ENCODE results near the gene APOL5. TPM values are rescaled to one million over a fixed set of nuclear protein-coding genes. Genes with fewer than 3 reads are reported as not detected.
"Not testable (repeated sequence)": the region's sequence is repeated elsewhere in the genome, so short reads cannot be mapped to it uniquely, and the experiment has no call there.

Gene APOL5
- total RNA-seq, 2 donors from 2014 or later = not detected

GRCh38 chr22:35699852-35700251 is 17.8 kb upstream of the APOL5 start:
- H3K36me3 Mint-ChIP-seq; ATAC-seq; DNase-seq (ENCODE audit: low spot score in 2 of 2); H3K27ac Mint-ChIP-seq; H3K9me3 Mint-ChIP-seq: not testable (repeated sequence)

DNA sequence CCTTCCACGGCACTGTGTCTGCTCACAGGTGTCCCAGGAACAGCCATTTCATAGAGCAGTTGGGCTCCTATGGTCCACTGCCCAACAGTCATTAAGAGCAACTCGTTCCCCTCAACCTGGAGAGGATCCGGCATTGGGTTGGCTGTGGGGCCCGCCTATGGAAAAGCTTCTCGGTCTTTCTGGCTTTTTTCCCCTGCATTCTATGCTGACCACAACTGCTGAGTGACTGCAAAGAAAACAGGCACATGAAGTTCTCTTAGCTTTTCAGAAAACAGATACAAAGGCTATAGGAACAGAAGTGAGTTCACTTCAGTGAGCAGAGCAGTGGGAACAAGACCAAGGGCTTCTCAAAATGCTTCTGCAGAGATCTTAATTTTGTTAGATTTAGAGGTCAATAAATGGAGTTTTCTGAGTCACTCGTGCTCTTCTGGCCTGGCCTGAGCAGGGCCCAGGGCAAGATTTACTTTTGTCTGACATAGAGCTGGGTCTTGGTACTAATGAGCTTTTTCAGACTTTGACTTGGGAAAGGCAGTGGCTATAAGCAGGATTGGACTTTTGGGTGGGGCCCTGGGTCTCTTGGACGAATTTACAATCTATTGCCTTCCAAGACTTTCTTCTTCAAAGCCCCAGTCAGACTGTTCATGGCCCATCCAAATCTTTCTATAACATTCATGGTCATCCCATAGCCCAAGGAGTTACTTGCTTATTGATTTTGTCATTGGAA is 13.6 kb upstream of the APOL5 start:
- Mint-ChIP-seq H3K36me3 (no peaks in the 10 kb centered on the region), H3K9me3 (no peaks in the 10 kb centered on the region), H3K27ac (no peak overlapping the region)
- ATAC-seq = no peak
- DNase-seq (ENCODE audit: low spot score in 2 of 2) = no peak

DNA sequence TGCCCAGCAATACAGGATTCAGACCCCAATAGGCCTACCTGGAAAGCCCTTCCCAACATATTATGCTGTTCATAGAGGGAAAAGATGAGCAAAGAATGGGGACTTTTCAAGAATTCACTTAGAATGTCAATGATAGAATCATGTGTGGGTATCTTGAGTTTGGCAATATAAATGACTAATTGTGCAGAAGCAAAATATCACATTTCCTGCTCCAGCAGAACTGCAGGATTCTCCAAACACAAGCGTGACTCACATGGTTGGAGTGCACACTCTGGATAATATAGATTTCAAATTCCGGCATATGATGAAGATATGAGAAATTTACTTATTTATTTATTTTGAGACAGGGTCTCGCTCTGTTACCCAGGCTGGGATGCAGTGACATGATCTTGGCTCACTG is 12.5 kb upstream of the APOL5 start:
- ATAC-seq (no peak), DNase-seq (ENCODE audit: low spot score in 2 of 2) (no peak)
- no peak overlapping the region for H3K27ac Mint-ChIP-seq
- no peaks in the 10 kb centered on the region for H3K9me3 Mint-ChIP-seq
- no peaks in the 10 kb centered on the region for H3K36me3 Mint-ChIP-seq

DNA sequence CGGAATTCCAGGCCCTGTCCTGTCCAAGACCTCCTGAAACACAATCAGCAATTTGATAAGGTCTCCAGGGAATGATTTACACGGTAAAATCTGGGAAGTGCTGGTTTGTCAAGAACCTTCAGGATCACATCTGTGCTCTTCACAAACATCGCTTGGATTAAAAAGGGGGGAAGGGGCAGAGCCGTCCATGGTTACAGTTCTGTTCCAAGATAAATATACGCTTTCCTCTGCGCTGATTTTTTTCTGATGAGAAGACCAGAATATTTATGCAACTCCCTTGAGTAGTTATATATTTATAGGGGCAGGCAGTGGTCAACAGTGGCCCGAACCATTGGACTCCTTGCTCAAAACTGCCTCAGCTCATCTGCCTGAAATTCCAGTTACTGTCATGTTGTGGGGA is 9.2 kb upstream of the APOL5 start:
- ATAC-seq (no peak), DNase-seq (ENCODE audit: low spot score in 2 of 2) (no peak)
- H3K27ac Mint-ChIP-seq = no peak overlapping the region
- H3K9me3 Mint-ChIP-seq = peaks cover under 1 to 7% of the 10 kb centered on the region in 2 donors
- no peaks in the 10 kb centered on the region for H3K36me3 Mint-ChIP-seq

GRCh38 chr22:35708917-35709316 is 8.8 kb upstream of the APOL5 start:
- ATAC-seq (no peak), DNase-seq (ENCODE audit: low spot score in 2 of 2) (no peak)
- Mint-ChIP-seq H3K27ac (no peak overlapping the region), H3K9me3 (peaks cover 4 to 10% of the 10 kb centered on the region in 2 donors), H3K36me3 (no peaks in the 10 kb centered on the region)

DNA sequence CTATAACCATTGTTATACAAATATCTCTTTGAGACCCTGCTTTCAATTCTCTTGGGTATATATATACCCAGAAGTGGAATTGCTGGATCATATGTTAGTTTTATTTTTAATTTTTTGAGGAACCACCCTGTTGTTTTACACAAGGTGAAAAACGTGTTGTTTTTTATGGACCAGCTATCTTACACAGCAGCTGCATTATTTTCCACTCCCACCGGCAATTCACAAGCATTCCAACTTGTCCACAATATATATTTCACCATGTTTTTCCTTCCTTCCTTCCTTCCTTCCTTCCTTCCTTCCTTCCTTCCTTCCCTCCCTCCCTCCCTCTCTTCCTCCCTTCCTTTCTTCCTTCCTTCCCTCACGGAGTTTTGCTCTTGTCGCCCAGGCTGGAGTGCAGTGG is 6.3 kb upstream of the APOL5 start:
- no peak for ATAC-seq
- DNase-seq (ENCODE audit: low spot score in 2 of 2) = no peak
- no peaks in the 10 kb centered on the region for H3K36me3 Mint-ChIP-seq
- peaks cover 4 to 10% of the 10 kb centered on the region in 2 donors for H3K9me3 Mint-ChIP-seq
- H3K27ac Mint-ChIP-seq = no peak overlapping the region

- DNase-seq (ENCODE audit: low spot score in 2 of 2) (no peak), ATAC-seq (no peak)
- H3K27ac Mint-ChIP-seq = no peak overlapping the region
- no peaks in the 10 kb centered on the region for H3K36me3 Mint-ChIP-seq
- peaks cover 4 to 10% of the 10 kb centered on the region in 2 donors for H3K9me3 Mint-ChIP-seq
These were observed 5.0 kb upstream of the APOL5 start for GRCh38 chr22:35712672-35713071.

- Mint-ChIP-seq H3K36me3 (no peaks in the 10 kb centered on the region), H3K27ac (no peak overlapping the region), H3K9me3 (no peaks in the 10 kb centered on the region)
- no peak for DNase-seq (ENCODE audit: low spot score in 2 of 2)
- no peak for ATAC-seq
These were observed 1.7 kb downstream of the APOL5 start for GRCh38 chr22:35719212-35719875.

GRCh38 chr22:35721960-35722359 is 4.3 kb downstream of the APOL5 start:
- Mint-ChIP-seq H3K9me3 (no peaks in the 10 kb centered on the region), H3K36me3 (no peaks in the 10 kb centered on the region), H3K27ac (no peak overlapping the region)
- DNase-seq (ENCODE audit: low spot score in 2 of 2) (no peak), ATAC-seq (no peak)

- peak overlapping the region in 1 of 2 donors; percentile 81 for H3K27ac Mint-ChIP-seq
- no peaks in the 10 kb centered on the region for H3K36me3 Mint-ChIP-seq
- ATAC-seq = no peak
- no peaks in the 10 kb centered on the region for H3K9me3 Mint-ChIP-seq
- no peak for DNase-seq (ENCODE audit: low spot score in 2 of 2)
These were observed 7.8 kb downstream of the APOL5 start for GRCh38 chr22:35725521-35725920.

GRCh38 chr22:35726398-35726797 is 8.7 kb downstream of the APOL5 start:
- Mint-ChIP-seq H3K27ac (peak overlapping the region in 1 of 2 donors; percentile 30), H3K36me3 (no peaks in the 10 kb centered on the region), H3K9me3 (no peaks in the 10 kb centered on the region)
- ATAC-seq = no peak
- no peak for DNase-seq (ENCODE audit: low spot score in 2 of 2)

GRCh38 chr22:35726933-35727332 is 9.3 kb downstream of the APOL5 start:
- Mint-ChIP-seq H3K36me3 (no peaks in the 10 kb centered on the region), H3K9me3 (no peaks in the 10 kb centered on the region), H3K27ac (peak overlapping the region; percentile 30 to 79)
- ATAC-seq (no peak), DNase-seq (ENCODE audit: low spot score in 2 of 2) (no peak)

GRCh38 chr22:35727436-35727835 is 9.8 kb downstream of the APOL5 start:
- no peak for DNase-seq (ENCODE audit: low spot score in 2 of 2)
- ATAC-seq = no peak
- H3K9me3 Mint-ChIP-seq = no peaks in the 10 kb centered on the region
- H3K36me3 Mint-ChIP-seq = no peaks in the 10 kb centered on the region
- H3K27ac Mint-ChIP-seq = peak overlapping the region in 1 of 2 donors; percentile 30

DNA sequence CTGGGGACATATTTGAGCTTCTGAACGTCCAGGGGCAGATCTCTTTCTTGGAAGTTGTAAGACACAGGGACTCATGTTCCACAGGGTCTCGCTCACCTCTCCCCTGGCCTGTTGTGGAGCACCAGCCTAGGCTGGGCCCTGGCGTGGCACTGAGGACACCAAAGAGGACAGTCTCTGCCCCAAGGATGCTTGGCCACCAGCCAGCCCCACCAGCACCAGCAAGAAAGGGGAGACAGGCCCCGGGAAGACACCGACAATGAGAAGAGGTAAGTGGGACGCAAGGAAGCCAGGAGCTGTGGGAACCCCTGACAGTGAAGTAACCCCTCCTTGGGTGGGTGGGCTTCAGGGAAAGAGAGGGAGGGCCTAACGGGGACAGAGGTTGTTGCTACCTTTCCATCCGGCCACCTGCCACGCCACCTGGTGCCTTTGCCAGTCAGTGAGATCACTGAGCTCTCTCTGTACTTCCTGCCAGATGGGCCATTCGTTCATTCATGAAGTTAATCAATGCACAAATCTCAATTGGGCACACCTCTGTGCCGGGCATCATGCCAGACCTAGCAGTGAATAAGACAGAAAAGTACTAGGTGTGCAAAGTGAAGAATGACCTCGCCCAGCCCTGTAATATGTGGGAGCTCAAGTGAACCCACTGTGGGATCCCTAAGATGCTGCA is 11.1 kb downstream of the APOL5 start:
- H3K27ac Mint-ChIP-seq = peak overlapping the region in 1 of 2 donors; percentile 69
- DNase-seq (ENCODE audit: low spot score in 2 of 2) = no peak
- no peaks in the 10 kb centered on the region for H3K9me3 Mint-ChIP-seq
- no peaks in the 10 kb centered on the region for H3K36me3 Mint-ChIP-seq
- no peak for ATAC-seq

DNA sequence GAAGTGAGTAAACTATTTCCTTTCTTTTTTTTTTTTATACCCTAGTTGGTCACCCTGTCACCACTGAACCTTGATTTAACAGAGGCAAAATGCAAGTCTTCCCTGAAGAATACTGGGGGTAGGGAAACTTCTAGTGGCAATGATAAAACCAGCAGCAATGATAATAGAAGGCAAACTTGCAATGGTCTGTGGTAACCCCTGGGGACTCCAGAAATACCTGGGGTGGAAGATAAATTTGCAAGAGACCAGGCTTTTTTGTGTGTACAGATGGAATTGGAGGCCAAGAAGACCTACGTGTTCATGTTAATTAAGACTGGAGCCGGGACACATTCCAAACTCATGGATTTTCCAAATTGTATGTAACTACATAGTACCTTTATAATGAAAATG is 11.6 kb downstream of the APOL5 start:
- H3K36me3 Mint-ChIP-seq = no peaks in the 10 kb centered on the region
- H3K9me3 Mint-ChIP-seq = no peaks in the 10 kb centered on the region
- no peak overlapping the region for H3K27ac Mint-ChIP-seq
- DNase-seq (ENCODE audit: low spot score in 2 of 2) = no peak
- no peak for ATAC-seq

- no peak for ATAC-seq
- no peak for DNase-seq (ENCODE audit: low spot score in 2 of 2)
- H3K36me3 Mint-ChIP-seq = no peaks in the 10 kb centered on the region
- H3K9me3 Mint-ChIP-seq = no peaks in the 10 kb centered on the region
- H3K27ac Mint-ChIP-seq = peak overlapping the region in 1 of 2 donors; percentile 19
These were observed 13.6 kb downstream of the APOL5 start for GRCh38 chr22:35731321-35731720.

DNA sequence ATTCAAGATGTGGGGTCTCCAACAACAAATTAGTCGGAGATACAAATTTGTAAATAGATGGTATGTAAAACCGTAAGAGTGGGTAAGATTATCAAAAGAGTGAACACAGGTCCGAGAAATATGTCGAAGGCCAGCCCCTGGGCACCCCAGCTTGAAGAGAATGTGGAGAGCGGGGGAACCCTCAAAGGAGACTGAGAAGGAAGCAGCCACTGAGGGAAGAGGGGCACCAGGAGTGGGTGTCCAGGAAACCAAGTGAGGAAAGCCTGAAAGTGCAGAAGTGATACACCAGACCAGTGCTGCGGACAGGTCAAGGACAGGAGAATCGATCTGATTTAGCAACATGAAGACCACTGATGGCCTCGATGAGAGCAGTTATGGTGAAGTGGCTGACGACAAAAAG is 14.4 kb downstream of the APOL5 start:
- DNase-seq (ENCODE audit: low spot score in 2 of 2) (no peak), ATAC-seq (no peak)
- Mint-ChIP-seq H3K9me3 (no peaks in the 10 kb centered on the region), H3K36me3 (no peaks in the 10 kb centered on the region), H3K27ac (no peak overlapping the region)
